HG02884 (cell line): Measurements from ENCODE around the gene EFCAB12.
"Not testable (repeated sequence)": the region's sequence is repeated elsewhere in the genome, so short reads cannot be mapped to it uniquely, and the experiment has no call there.

Experiments used
- ATAC-seq: cut with Tn5 transposase; IDR thresholded peaks from one replicate; pipeline ENCODE4 v1.9.1; 2021; ENCODE audit warnings: mild to moderate bottlenecking, moderate library complexity; ENCODE audit not compliant: unreplicated experiment

The EFCAB12 gene

GRCh38 chr3:129421988-129422745, 6.3 kb downstream of the EFCAB12 start:
- ATAC-seq: no peak

DNA sequence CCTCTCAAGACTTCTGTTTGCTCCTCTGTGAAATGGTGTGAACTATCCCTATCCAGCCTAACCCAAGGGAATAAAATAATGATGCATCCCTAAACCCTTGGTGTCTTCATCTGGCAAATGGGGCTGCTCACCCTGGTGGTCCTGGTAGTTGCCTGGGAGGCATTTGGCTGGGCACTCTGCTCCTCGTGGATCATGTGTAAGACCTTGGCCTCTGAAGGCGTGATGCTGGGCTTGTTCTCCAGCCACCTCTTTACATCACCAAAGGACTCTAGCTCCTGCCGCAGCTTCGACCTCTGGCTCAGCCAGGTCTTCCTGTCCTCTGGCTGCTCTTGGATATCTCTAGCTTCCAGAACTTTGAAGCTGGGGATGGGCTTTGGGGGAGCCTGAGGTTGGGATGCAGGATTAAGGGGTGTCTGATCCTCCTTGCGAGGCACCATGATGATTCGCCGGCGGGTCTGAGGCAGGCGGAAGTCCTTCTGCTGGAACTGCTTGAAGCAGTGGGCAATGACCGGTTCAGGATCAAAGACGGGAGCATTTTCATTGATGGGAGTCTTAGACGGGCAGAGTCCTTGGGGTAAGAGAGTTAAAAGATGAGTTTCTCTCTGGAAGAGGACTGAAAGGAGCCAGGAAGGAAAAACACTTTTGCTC, 7.1 kb downstream of the EFCAB12 start:
- ATAC-seq: no peak

DNA sequence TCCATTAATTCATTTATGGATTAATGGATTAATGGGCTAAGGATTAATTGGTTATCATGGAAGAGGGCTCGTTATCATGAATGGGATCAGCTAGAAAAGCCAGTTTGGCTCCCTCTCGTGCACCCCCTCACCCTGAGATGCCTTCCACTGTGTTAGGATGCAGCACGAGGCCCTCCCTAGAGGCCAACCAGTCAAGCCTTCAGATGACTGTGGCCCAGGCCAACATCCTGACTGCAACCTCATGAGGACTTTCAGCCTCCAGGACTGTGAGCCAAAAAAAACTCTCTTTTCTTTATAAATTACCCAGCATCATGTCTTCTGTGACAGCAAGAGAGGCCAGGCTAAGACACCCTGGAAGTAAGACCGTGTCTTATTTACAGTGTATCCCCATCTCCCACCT, 9.0 kb downstream of the EFCAB12 start:
- ATAC-seq: no peak

DNA sequence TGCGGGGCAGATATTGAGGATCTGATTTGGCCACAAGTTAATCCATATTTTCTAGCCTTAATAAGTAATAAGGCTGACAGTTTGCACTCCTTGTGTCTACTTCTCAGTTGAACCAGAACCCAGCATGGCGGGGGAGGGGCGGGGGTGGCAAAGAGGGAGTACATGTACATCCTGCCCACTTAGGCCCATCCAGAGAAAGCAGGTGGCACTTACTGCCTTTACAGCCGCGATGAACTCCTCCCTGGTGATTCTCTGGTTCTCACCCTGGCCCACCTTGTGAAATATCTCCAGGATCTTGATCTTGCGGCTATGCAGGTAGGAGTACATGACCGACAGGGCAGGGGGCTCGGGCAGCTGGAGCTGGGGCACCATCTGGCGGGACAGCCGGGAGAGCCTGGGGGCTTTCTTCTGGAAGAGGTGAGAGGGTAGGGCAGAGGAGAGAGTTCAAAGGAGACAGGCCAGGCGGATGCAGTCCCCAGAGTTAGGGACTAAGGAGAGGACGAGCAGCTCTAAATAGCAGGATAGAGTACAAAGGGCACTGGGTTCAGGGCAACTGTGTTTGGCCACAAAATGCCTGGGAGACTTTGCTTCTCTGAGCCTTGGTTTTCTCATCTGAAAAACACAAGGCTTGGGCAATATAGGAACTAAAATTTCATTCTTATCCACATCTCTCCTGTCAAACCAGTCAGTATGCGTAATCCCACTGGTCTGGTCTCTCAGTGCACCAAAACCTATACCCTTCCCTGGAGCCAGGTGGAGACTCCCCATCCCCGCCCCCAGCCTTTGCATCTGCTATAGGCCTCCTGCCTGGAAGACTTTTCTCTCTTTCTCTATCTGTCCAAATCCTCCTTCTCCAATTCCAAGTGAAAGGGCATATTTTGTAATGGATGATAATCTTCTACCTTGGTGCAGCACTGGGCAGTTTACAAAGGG, 10.1 kb downstream of the EFCAB12 start:
- ATAC-seq: no peak

GRCh38 chr3:129417326-129417725, 11.1 kb downstream of the EFCAB12 start:
- ATAC-seq: no peak

DNA sequence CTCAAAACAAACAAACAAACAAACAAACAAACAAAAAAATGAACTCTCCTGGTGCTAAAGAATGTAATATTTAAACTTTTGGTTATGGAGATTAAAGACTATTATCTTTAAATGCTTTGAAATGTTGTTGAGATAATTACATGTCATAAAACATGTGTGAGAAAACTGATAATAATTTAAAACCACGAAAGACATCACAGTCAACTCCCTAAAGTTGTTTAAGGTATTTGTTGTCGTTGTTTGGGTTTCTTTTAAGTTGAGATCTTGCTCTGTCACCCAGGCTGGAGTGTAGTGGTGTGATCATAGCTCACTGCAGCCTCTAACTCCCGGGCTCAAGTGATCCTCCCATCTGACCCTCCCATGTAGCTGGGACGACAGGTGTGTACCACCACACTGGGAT, 12.0 kb downstream of the EFCAB12 start:
- no peak for ATAC-seq

DNA sequence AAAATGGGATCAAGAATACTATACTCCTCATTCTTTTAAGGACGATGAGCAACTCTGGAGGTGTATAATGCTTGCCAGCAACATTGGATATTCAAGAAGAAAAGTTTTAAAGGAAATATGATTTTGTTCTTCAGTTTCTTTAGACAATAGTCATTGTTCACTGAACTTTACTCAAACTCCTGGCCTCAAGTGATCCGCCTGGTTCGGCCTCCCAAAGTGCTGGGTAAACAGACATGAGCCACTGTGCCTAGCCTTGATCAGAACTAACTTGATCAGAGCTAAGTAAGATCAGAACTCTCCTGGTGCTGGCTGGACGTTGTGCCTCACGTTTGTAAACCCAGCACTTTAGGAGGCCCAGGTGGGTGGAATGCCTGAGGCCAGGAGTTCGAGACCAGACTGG, 12.6 kb downstream of the EFCAB12 start:
- ATAC-seq: no peak

DNA sequence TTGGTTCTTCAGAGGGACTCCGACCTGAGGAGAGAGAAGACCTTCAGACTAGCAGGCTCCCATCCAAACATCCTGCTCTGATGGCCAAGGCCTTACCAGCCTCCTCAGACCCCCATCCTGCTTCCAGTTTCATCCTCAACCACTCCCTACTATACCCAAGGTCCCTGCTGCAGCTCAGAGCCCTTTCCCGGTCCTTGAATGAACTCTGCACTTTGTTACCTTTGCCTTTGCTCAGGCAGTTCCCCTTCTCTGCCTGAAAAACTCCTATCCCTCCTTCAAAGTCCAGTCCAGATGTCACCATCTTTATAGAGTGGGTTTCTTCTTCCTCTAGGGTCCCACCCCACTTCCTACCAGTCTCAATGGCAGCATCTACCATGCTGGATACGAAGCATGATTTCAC, 13.1 kb downstream of the EFCAB12 start:
- ATAC-seq: no peak

GRCh38 chr3:129413687-129414506, 14.5 kb downstream of the EFCAB12 start:
- peak; percentile 90 for ATAC-seq

GRCh38 chr3:129413238-129413637, 15.2 kb downstream of the EFCAB12 start:
- ATAC-seq: not testable (repeated sequence)

GRCh38 chr3:129412542-129413198, 15.8 kb downstream of the EFCAB12 start:
- ATAC-seq: no peak

- no peak for ATAC-seq
These were observed 17.5 kb downstream of the EFCAB12 start for GRCh38 chr3:129410971-129411370.

DNA sequence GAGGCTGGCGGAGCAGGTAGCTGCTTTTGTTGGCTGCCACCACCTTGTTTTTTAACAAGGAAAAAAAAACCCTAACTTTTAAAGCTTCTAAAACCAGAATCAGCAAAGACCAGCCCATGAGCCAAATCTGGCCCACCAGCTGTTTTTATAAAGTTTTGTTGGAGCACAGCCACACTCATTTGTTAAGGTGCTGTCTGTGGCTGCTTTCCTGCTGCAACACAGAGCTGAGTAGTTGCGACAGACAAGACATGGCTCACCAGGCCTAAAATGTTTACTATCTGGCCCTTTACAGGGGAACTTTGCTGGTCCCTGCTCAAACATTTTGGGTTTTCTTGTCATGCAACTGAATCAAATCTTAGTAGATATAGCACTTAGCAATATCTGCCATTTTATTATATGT, 18.9 kb downstream of the EFCAB12 start:
- ATAC-seq: no peak

- ATAC-seq: no peak
These were observed 23.8 kb downstream of the EFCAB12 start for GRCh38 chr3:129404610-129405009.

DNA sequence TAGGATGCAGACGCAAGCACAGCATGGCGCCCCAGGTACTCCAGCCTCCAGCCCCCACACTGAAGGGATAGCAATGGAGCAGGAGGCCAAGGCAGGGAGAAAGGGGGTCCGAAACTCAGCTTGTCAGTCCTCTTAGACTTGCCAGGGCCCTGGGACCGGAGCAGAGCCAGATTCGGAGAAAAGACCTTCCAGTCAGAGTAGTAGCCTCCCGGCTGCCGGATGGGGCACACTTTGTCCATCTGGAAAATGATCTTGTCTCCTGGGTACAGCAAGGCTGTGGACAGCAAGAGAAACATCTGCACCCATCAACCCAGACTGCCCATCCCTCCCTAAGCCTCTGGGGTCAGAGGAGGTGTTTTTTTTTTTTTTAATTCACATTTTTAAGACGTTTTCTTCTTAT, 24.3 kb downstream of the EFCAB12 start:
- no peak for ATAC-seq

- ATAC-seq: no peak
These were observed 25.0 kb downstream of the EFCAB12 start for GRCh38 chr3:129403450-129403849.

DNA sequence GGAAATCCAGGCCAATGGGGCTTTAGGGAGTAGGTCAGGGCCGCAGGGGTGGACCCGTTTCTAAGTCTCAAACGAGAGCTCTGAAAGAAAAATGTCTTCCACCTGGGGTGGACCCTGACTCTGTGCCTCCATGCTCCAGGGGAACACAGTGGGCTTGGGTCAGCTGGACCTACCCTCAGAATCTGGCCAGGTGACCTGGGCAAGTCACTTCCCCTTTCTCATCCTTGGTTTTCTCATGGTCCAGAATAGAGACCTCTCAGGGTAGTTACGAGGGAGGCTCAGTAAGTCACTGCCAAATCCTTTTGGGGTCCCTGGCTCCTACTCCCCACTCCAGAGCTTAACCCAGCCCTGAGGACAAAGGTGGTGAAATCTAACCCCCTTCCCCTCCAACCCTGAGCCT, 25.8 kb downstream of the EFCAB12 start:
- no peak for ATAC-seq

GRCh38 chr3:129402210-129402609, 26.2 kb downstream of the EFCAB12 start:
- no peak for ATAC-seq

DNA sequence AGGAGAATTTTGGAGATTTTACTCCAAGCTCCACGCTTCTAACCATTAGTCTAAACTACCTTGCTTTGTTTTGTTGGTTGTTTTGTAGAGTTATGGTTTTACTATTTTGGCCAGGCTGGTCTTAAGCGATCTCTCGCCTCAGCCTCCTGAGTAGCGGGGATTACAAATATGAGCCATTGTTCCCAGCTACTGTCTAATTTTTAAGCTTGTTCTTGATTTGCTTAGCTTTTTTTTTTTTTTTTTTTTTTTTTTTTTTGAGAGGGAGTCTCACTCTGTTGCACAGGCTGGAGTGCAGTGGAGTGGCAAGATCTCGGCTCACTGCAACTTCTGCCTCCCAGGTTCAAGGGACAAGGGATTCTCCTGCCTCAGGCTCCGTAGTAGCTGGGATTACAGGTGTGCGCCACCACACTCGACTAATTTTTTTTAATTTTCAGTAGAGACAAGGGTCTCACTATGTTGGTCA, 28.5 kb downstream of the EFCAB12 start:
- ATAC-seq: peak; percentile 25
